T1000 (cell line): ENCODE results near the gene CDK5.
"Not testable (repeated sequence)": the region's sequence is repeated elsewhere in the genome, so short reads cannot be mapped to it uniquely, and the experiment has no call there.

Experiments used
- DNase-seq: peaks from one replicate; lab custom pipeline; 2025; ENCODE audit warnings: mixed read lengths; lab: John Stamatoyannopoulos, UW

The CDK5 gene

GRCh38 chr7:151033864-151034249 is 23.8 kb downstream of the CDK5 start:
- no peak for DNase-seq

- DNase-seq: no peak
Observed at GRCh38 chr7:151032936-151033863, 24.5 kb downstream of the CDK5 start.

- DNase-seq: no peak
Observed at GRCh38 chr7:151031011-151031410, 26.7 kb downstream of the CDK5 start.

- DNase-seq: no peak
Observed at GRCh38 chr7:151028948-151029501, 28.7 kb downstream of the CDK5 start.

GRCh38 chr7:151028131-151028947 is 29.4 kb downstream of the CDK5 start, which contains the start of gene ABCB8:
TSS of gene ABCB8 (plus strand) at chr7:151028450. CDS start at chr7:151028516, 66 bp downstream.
- peak; percentile 95 for DNase-seq

GRCh38 chr7:151027728-151028130 is 30.0 kb downstream of the CDK5 start:
- DNase-seq: not testable (repeated sequence)

GRCh38 chr7:151026771-151027727 is 30.6 kb downstream of the CDK5 start:
- DNase-seq: not testable (repeated sequence)

- DNase-seq: no peak
Observed at GRCh38 chr7:151025924-151026671, 31.6 kb downstream of the CDK5 start.

- DNase-seq: no peak
Observed at GRCh38 chr7:151024435-151025056, 33.2 kb downstream of the CDK5 start, which contains the start of gene ATG9B. TSS of gene ATG9B (minus strand) at chr7:151024494. CDS start at chr7:151024423, 71 bp downstream.

- DNase-seq: no peak
Observed at GRCh38 chr7:151023232-151023631, 34.5 kb downstream of the CDK5 start.

- no peak for DNase-seq
Observed at GRCh38 chr7:151020231-151020630, 37.5 kb downstream of the CDK5 start.

GRCh38 chr7:151019130-151019447 is 38.6 kb downstream of the CDK5 start:
- no peak for DNase-seq

GRCh38 chr7:151018421-151019129 is 39.1 kb downstream of the CDK5 start:
- no peak for DNase-seq

GRCh38 chr7:151017953-151018420 is 39.7 kb downstream of the CDK5 start:
- DNase-seq: no peak

GRCh38 chr7:151017370-151017952 is 40.2 kb downstream of the CDK5 start:
- DNase-seq: no peak

- no peak for DNase-seq
Observed at GRCh38 chr7:151016942-151017341, 40.8 kb downstream of the CDK5 start.

- no peak for DNase-seq
Observed at GRCh38 chr7:151016505-151016904, 41.2 kb downstream of the CDK5 start.

GRCh38 chr7:151015967-151016366 is 41.7 kb downstream of the CDK5 start:
- DNase-seq: no peak

GRCh38 chr7:151014950-151015349 is 42.7 kb downstream of the CDK5 start:
- no peak for DNase-seq
